ENCODE measurements around the gene APOD.
"Not testable (repeated sequence)": the region's sequence is repeated elsewhere in the genome, so short reads cannot be mapped to it uniquely, and the experiment has no call there.

The APOD gene

DNA sequence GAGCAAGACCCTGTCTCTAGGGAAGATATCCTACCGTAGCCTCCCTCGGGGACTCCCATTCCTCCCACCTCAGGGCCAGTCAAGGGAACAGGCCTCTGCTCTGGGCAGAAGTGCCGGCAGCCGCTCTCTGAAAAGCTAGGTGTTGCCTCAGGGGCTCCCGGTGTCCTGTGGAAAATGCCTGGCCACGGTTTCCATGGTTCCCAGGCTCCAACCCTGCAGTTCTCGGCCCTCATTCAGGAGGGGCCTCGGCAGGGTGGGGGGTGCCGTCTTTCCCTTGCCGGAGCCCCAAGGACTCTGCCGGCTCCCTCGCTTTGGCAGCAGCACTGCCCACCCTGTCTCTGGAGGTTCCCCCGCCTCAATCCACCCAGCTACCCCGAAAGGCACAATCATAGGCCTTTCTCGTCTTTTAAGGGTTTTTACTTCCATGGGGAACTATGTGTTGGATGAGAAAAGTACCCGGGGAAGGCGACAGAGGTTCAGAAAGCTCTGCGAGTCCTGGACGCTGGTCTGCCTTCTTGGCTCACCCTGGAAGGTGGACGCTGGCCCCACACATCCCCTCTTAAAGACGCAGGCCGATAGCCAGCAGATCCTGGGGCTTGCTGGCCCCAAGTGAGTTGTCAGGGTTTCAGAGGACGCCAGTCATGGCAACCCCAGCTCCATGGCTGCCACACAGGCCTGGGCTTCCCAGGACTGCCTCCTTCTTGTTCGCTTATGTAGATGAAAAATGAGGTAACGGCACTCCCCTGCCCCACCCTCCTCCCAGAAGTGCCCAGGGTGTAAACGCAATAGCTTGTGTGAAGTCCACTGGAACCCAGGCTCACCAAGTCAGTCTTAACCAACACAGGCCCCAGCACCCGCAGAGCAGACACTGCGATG is 34.3 kb upstream of the APOD start:
- DNase-seq (ENCODE audit: low spot score): not testable (repeated sequence)

DNA sequence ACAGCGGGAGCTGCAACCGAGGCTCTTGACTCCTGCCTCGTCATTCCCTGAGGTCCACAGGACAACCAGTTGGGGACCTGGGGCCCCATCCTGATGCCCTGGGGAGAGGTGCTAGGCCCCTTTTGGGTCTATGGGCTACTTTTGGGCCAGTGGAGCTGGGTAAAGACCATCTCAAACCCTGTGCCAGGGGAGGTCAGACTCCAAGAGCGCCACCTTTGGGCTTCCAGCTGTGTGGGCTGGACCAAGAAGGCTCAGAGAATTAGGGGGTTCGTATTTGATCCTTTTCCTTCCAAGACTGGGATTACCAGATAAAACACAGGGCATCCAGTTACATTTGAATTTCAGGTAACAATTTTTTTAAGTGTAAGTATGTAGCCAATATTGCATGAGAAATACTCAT is 33.4 kb upstream of the APOD start:
- not testable (repeated sequence) for DNase-seq (ENCODE audit: low spot score)

DNA sequence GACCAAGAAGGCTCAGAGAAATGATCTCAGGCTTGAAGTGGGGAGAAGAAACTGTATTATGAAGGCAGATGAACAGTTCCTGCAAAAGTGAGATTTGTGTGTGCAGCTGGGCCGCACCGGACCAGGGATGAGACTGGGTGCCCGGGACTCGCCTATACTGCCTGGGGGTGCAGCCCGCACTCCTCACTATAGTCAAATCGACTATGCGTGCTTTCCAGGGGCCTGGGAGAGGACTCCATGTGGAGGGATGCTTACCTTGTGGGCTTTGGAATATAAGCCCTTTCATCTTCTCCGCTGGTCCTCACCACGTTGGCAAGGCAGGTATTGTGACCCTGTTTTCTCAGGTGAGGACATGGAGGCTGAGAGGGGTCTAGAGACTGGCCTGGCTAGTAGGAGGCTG is 32.9 kb upstream of the APOD start:
- DNase-seq (ENCODE audit: low spot score): no peak

DNA sequence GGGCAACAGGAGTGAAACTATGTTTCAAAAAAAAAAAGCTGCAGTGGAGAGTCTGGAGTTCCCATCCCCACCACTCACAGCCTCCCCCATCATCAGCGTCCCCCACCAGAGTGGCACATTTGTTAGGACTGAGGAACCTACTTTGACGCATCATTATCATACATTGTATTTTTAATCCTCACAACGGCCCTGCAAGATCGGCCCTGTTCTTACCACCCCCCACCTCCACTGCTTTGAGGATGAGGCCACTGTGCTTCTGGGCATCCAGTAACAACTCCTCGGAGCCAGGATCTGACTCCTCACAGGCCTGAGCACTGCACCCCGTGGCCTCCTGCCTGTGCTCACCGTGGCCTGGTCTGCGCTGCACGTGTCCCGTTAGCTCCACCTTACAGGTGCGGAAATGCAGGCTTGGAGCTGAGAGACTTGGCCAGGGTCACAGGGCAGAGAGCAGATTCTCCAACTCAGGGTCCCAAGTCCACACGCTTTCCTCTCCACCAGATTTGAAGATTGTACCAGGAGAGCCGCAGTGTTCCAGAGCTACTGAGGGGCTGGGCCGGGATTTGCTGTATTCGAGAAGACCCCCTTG is 32.3 kb upstream of the APOD start:
- DNase-seq (ENCODE audit: low spot score): not testable (repeated sequence)

DNA sequence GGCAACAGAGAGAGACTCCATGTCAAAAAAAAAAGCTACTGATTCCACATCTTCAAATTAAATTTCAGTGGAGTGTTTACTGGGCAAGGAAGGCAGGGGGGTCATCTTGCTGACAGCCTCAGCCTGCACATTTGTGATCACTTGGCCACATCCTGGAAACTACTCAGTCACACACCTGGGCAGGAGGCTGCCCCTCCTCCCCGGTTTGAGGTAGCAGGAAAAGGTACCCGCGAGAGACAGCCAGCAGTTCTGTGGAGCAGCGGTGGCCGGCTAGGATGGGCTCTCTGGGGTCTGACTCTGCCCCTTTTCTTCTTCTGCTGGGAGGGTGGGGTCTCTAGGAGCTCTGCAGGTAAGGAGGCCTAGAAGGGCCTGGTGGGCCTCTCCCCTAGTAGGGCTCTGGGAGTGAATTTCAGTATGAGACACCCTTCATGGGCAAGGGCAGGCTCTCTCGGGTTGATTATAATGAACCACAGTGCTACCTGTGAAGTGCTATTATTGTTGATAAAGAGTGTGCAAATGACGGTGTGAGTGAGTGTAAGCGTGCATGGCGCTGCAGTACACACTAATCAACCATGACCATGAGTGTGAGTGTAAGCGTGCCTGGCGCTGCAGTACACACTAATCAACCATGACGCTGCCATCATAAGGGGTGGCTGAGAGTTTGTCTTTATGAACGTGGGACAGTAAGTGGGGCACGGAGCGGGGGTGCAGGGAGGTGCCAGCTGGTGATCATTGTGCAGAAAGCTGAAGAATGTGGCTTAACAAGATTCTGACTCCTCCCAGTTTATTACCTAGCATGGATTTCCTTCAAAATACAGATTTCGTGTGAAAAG is 31.1 kb upstream of the APOD start:
- DNase-seq (ENCODE audit: low spot score): peak; percentile 31

DNA sequence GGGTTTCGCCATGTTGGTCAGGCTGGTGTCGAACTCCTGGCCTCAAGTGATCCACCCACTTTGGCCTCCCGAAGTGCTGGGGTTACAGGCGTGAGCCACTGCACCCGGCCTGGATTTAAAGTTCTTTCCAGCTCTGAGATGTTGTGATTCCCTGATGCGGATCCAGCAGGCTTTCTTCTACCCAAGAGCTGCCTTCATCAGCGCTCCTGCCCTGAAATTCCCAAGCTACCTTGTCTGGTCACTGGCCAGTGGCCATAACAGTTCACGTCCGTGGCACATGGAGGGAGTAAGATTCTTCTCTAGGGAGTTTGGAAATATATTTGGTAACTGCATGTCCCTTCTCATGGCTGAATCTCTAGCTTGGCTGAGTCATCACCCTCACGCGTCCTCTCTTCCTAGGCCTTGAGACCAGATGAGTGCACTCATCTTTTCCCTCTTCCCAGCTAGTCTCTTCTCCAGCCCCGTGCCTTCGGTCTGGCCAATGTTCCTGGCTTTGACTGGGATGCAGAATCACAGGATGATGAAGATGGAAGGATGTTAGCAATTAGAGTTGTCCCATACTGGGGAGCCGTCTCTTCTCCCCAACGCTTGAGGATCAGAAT is 29.8 kb upstream of the APOD start:
- DNase-seq (ENCODE audit: low spot score): no peak

DNA sequence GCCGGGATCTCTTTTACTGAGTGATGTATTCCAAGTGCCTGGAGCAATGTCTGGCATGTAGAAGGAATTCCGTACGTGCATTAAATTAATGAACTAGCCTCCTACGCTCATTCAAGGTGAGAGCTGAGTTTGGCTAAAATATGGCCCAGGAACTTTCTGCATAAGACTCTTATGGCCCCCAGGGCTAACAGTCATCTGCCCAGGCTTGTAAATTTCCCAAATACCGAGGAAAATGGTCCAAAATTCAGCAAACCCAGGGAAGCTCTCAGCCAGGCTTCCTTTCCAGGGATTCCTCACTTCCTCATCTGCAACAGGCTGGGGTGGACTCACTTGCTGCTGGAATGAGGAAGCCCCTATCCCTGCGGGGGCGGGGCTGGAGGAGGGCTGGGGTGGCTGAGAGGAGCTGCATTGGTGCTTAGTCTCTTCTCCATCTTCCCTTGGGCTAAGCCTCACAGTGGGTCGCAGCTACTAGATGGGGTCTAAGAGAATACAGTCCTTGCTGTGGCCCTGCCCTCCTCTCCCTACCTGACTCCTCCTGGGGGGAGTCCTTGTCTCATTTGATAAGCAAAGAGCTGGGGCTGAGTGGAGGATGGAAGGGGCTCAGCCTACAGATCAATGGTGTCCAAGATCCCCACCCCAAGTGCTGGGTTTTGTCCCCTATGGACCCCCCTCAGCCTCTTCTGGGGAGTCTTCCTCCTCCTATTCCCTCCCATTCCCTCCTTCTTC is 28.5 kb upstream of the APOD start:
- DNase-seq (ENCODE audit: low spot score): no peak

DNA sequence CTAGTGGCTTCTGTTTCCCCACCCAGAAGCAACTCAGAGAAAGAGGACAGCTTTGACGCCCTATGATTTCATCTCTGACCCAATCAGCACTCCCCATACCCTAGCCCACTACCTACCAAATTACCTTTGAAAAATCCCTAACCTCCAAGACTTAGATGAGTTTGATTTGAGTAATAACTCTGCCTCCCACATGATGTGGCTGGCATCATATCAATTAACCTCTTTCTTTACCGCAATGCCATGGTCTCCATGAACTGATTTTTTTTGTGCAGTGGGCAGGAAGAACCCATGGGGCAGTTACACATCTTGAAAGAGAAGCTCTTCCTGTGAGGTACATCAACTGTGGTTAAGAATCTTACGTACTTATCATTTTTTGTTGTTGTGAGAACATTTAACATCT is 25.5 kb upstream of the APOD start:
- no peak for DNase-seq (ENCODE audit: low spot score)

DNA sequence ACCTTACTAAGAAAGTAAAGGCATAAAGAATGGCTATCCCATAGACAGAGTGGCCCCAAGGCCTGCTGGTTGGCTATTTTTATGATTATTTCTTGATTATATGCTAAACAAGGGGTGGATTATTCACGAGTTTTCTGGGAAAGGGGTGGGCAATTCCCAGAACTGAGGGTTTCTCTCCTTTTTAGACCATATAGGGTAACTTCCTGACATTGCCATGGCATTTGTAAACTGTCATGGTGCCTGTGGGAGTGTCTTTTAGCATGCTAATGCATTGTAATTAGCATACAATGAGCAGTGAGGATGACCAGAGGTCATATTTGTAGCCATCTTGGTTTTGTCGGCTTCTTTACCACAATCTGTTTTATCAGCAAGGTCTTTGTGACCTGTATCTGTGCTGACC is 18.0 kb upstream of the APOD start:
- DNase-seq (ENCODE audit: low spot score): not testable (repeated sequence)

DNA sequence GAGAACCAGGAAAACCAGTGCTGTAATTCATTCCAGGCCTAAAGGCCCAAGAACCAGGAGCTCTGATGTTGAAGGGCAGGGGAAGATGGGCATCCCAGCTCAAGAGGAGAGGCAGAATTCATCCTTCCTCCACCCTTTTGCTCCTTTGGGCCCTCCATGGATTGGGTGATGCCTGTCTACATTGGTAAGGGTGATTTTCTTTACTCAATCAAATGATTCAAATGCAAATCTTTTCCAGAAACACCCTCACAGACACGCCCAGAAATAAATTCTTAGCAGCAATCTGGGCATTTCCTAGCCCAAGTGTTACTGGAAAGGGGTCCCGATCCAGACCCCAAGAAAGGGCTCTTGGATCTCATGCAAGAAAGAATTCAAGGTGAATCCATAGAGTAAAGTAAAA is 17.6 kb upstream of the APOD start:
- peak; percentile 1 for DNase-seq (ENCODE audit: low spot score)

DNA sequence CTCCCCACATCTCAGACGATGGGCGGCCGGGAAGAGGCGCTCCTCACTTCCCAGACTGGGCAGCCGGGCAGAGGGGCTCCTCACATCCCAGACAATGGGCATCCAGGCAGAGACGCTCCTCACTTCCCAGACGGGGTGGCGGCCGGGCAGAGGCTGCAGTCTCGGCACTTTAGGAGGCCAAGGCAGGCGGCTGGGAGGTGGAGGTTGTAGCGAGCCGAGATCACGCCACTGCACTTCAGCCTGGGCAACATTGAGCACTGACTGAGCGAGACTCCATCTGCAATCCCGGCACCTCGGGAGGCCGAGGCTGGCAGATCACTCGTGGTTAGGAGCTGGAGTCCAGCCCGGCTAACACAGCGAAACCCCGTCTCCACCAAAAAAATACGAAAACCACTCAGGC is 16.2 kb upstream of the APOD start:
- not testable (repeated sequence) for DNase-seq (ENCODE audit: low spot score)

DNA sequence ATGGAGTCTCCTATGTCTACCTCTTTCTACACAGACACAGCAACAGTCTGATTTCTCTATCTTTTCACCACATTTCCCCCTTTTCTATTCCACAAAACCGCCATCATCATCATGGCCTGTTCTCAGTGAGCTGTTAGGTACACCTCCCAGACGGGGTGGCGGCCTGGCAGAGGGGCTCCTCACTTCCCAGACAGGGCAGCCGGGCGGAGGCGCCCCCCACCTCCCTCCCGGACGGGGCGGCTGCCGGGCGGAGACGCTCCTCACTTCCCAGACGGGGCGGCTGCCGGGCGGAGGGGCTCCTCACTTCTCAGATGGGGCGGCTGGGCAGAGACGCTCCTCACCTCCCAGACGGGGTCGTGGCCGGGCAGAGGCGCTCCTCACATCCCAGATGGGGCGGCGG is 15.8 kb upstream of the APOD start:
- DNase-seq (ENCODE audit: low spot score): not testable (repeated sequence)

DNA sequence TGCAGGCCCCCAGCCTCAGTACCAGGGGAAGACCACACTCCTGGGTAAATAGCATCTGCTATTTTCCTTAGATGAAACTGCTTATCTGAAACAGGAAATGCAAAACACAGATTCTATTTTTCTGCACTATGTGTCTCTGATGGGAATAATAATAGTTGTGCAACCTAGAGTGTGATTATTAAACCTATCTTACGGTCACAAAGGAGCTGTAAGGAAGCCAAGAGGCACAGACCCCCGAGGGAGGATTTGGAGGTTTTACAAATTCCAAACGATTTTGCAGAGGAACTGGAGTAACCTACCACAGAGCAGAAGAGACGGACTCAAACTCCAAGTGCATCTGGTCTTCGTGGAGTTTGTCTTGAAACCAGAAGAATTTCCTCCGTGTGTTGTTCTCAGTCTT is 14.1 kb upstream of the APOD start:
- peak; percentile 16 for DNase-seq (ENCODE audit: low spot score)

DNA sequence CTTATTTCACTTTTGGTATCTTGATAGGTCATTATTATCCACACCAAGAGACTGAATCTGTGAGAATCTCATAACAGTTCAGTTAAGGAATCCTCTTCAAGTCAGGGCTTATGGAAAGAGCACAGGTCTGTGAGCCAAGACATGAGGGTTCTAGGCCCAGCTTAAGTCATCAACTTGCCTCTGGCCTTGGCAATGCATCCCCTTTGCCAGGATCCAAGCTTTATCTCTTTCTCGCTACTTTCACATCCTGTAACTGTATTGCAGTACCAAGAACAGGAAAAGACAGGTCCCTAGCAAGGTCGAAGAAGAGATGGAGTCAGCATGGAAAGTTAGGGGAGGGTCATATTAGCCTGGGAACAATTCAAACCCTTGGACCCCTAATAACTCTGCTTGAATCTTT is 13.5 kb upstream of the APOD start:
- no peak for DNase-seq (ENCODE audit: low spot score)

DNA sequence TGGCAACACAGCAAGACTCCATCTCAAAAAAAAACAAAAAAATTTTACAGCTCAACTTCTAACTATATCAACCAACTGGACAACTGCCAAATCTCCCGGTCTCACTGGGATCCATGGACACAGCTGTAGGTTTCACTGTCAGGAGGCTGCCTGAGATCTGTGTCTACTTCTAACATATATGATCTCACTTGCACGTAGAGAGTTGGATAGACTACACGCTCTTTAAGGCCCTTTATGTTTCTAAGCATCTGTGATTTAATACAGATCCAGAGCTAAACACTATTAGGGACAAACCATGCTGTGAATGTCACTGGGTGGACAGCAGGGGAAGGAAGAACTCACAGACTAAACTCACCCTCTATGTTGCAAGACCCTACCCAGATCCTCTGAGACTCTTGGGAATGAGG is 13.0 kb upstream of the APOD start:
- DNase-seq (ENCODE audit: low spot score): no peak

DNA sequence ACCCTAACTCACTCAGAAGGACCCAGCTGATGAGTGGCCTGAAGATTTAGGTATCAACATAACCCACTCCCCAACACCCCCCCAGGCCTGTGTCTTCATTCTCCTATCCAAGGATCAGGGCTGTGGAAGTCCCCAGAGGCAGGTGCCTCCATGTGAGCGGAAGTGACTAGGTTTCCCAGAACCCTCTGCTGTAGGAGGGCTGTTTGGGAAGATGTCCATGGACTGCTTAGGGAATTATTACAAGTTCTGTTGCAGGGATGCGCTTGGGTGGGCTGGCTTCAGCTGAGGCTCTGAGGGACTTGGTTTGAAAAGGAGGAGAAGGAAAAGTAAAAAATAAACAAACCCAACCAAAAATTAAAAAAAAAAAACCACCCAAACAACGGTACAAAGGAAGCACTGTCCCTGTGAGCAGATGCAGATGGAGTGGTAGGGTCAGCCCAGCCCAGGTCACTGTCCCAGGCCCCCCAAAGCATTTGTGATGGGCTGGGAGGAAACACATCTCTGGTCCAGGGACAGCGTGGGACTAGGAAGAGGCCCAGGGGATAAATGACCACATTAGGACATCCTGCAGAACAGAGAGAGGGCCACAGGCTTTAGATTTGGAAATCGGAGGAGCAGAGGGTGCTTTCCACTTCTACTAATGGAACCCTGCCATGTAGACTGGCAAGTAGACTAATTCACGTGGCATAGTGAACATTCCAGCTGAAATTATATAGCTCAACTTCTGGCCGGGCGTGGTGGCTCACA is 12.2 kb upstream of the APOD start:
- no peak for DNase-seq (ENCODE audit: low spot score)

DNA sequence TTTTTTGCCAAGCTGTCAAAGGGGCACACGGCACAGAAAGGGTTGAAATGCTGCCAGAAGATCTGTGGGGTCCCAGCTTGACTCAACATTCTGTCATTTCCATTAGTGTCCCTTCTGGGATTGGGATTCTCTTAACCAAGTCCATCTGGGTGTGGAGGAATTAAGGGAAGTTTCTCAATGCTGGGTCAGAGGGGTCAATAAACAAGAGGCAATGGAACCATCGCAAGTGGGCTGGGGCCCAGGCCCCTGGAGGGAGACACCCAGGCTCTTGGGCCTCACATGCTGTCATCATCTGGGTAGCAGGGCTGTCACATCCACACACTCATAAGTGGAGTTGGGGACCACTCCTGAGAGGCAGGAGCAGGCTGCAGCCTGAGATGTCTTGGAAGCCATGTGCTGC is 8.1 kb upstream of the APOD start:
- DNase-seq (ENCODE audit: low spot score): no peak

DNA sequence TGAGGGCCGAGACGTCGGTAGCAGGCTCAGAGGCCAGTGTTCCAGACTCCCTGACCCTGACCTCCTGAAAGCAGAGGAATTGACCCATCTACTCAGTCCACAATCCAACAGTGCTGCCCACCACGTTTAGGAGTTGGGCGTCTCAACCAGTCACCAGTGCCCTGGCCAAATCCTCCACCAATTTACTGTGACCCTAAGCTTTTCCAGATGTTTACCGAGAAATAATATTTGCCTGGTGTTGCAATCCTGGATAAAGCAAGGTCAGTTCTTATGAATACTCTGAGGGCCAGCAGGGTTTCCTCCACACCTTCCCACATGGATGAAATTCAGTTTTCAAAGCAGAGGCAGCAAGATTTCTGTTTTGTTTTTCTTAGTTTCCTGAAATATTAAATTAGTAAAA is 7.5 kb upstream of the APOD start:
- DNase-seq (ENCODE audit: low spot score): no peak

DNA sequence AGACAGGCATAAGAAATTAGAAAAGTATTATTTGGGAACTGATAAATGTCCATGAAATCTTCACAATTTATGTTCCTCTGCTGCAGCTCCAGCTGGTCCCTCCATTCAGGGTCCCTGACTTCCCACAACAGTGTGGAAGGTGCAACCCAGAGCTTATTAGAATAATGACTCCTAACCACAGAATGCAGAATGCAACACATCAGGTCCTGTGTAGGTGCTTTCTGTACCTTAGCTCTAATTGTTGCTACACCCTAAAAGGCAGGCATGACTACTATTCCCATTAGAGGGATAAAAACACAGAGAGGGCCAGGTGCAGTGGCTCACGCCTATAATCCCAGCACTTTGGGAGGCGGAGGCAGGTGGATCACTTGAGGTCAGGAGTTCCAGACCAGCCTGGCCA is 6.6 kb upstream of the APOD start:
- DNase-seq (ENCODE audit: low spot score): not testable (repeated sequence)

DNA sequence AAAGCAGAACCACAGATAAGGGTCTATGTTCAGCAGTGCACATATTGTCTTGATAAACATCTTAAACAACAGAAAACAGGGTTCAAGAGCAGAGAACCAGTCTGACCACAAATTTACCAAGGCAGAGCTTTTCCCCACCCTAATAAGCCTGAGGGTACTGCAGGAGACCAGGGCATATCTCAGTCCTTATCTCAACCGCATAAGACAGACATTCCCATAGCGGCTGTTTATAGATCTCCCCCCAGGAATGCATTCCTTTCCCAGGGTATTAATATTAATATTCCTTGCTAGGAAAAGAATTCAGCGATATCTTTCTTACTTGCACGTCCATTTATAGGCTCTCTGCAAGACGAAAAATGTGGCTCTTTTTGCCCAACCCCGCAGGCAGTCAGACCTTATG is 6.1 kb upstream of the APOD start:
- not testable (repeated sequence) for DNase-seq (ENCODE audit: low spot score)

DNA sequence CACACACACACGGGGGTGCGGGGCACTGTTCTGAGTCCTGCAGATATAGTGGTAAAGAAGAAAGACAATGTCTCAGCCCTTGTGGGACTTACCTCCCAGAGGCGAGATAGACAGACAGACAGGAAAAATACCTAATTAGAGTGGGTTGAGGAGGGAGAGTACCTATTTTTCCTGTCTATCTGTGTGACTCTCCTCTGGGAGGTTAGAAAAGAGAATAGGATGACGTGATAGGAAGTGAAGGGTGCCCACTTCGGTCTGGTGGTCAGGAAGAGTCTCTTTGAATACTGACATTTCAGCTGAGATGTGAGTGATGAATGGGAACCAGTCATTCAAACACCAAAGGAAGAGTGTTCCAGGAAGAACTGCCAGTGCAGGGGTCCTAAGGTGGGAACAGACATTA is 4.1 kb upstream of the APOD start:
- no peak for DNase-seq (ENCODE audit: low spot score)
